Mucosa of descending colon (tissue), 3 donors: ENCODE results near the gene ARMC2. TPM values are rescaled to one million over a fixed set of nuclear protein-coding genes. Genes with fewer than 3 reads are reported as not detected.

ENCODE experiments used
- ATAC-seq: fragments of 200-7000 bp; cut with Tn5 transposase; one replicate; pipeline ENCODE4 v1.9.1; 2020; ENCODE audit warnings: mild to moderate bottlenecking, moderate library complexity
- DNase-seq, 3 donors: peaks; one replicate each; pipeline ENCODE4 v3.0.0-alpha.2; 2020
- H3K36me3 ChIP-seq: fragments of 200-600 bp; one replicate; pipeline ENCODE4 v1.8.0; 2021; ENCODE audit warnings: low read depth, mild to moderate bottlenecking
- H3K4me1 ChIP-seq: fragments of 200-600 bp; one replicate; pipeline ENCODE4 v1.8.0; 2021; ENCODE audit warnings: low read depth, mild to moderate bottlenecking
- H3K4me3 ChIP-seq: fragments of 200-600 bp; one replicate; pipeline ENCODE4 v1.8.0; 2021; ENCODE audit warnings: mild to moderate bottlenecking
- H3K9me3 ChIP-seq: fragments of 200-600 bp; one replicate; pipeline ENCODE4 v1.8.0; 2021; ENCODE audit warnings: mild to moderate bottlenecking
- intact Hi-C, 2 donors: fragments of 100-400 bp; cut with DNase I in 1 of 2; cut with micrococcal nuclease in 1 of 2; formaldehyde crosslinking; loops; one replicate each; pipeline versions ENCODE4 v1.11.0 to v1.11.1; 2022; cut with DNase I, micrococcal nuclease
- total RNA-seq, 3 donors: library from RNA; stranded (reverse); fragmentation: NEBNext Ultra II Directional in 2 of 3; extraction: Animal tissue kit (Norgen Biotek cat#: 25700) in 2 of 3; gene quantifications; one replicate each; pipeline versions ENCODE4 v1.2.1 to v1.2.4, GENCODE V29; 2021 to 2023
- TF ChIP-seq, protein P1 (sequence below): fragments of 200-600 bp; IDR thresholded peaks from one replicate; pipeline ENCODE4 v1.8.0; 2022; ENCODE audit warnings: antibody characterized with exemption, mild to moderate bottlenecking
- donor health status: DM: no; HTN: no; CAD: no; lungs with moderate emphysema.
- donor health status: DM: no; HTN: no; CAD: no.
- donor health status: DM: no; HTN: yes; CAD: no.

Gene ARMC2
- total RNA-seq, 3 donors from 2014 or later: 3.5 to 5.5 (median 4.8) TPM

DNA sequence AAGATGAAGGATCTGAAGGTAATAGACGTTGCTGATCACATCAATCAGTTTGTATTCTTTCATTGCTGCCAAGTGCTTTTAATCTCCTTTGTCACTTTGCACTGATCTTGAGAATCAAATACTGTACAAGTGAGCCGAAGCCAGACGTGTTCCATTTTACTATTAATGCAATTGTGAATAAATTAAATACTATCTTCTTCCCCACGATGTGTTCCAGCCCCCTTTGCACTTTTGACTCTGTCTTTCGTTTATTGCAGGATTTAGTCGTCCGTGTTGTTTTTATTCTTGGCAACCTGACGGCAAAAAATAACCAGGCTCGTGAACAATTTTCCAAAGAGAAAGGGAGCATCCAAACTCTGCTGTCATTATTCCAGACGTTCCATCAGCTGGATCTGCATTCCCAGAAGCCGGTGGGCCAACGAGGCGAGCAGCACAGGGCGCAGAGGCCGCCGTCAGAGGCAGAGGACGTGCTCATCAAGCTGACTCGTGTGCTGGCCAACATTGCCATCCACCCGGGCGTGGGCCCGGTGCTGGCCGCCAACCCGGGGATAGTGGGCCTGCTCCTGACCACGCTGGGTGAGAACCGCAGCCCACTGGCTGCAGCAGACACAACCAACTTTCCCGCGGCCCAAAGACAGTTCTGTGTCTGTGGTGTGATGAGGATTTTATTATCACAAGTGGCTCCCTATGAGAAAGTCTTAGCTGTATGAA lies 104.7 kb downstream of the ARMC2 start:
- TF ChIP-seq, protein P1, sequence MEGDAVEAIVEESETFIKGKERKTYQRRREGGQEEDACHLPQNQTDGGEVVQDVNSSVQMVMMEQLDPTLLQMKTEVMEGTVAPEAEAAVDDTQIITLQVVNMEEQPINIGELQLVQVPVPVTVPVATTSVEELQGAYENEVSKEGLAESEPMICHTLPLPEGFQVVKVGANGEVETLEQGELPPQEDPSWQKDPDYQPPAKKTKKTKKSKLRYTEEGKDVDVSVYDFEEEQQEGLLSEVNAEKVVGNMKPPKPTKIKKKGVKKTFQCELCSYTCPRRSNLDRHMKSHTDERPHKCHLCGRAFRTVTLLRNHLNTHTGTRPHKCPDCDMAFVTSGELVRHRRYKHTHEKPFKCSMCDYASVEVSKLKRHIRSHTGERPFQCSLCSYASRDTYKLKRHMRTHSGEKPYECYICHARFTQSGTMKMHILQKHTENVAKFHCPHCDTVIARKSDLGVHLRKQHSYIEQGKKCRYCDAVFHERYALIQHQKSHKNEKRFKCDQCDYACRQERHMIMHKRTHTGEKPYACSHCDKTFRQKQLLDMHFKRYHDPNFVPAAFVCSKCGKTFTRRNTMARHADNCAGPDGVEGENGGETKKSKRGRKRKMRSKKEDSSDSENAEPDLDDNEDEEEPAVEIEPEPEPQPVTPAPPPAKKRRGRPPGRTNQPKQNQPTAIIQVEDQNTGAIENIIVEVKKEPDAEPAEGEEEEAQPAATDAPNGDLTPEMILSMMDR: no peak
- DNase-seq: no peak
- no peak for ATAC-seq
- Histone ChIP-seq H3K36me3 (no peaks in the 10 kb centered on the region), H3K4me1 (no peaks in the 10 kb centered on the region), H3K9me3 (no peaks in the 10 kb centered on the region), H3K4me3 (no peak overlapping the region)
- intact Hi-C loops: no loop called here

DNA sequence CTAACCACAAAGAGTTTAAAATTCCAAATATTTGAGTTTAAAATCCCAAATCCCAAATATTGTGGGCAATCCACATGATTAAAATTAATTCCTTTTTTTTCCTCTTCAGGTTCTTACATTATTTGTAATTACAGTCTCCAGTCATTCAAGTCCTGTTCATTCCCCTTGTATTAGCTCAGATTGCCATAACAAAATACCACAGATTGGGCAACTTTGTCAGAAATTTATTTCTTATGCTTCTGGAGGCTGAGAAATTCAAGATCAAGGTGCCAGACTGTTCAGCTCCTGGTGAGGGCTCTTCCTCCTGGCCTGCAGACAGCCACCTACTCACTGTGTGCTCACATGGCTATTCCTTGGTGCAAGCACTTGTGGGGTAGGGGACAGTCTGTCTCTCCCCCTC lies 105.5 kb downstream of the ARMC2 start:
- Histone ChIP-seq H3K9me3 (no peaks in the 10 kb centered on the region), H3K4me3 (no peak overlapping the region), H3K36me3 (no peaks in the 10 kb centered on the region), H3K4me1 (no peaks in the 10 kb centered on the region)
- ATAC-seq: no peak
- intact Hi-C loops: no loop called here
- TF ChIP-seq, protein P1: no peak
- DNase-seq: no peak

DNA sequence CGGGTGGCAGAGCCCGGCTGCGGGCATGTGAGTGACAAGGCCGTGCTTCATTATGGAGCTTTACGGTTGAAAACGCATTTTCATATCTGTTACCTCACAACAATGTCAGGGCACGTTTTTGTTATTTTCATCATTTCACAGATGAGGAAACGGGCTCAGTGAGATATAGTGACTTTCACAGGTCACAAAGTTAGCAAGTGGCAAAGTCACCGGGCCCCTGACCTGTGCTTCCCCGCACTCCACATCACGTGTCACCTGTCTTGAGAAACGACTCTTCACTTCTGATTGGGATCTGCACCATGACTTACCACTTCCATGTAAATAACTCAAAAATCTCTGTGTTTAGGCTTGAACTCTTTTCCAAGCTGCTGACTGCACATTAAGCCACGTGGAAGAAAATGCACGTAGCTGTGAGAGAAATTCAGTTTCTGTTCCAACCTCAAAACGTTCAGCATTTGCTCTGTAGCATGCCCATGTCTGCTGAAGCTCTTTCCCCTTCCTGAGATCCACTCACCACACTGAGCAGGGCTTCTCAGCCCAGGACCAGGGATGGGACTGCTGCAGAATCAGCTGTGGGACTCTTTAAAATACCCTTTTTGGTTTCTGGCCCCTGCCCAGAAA lies 107.2 kb downstream of the ARMC2 start:
- H3K4me1 ChIP-seq: no peaks in the 10 kb centered on the region
- H3K36me3 ChIP-seq: no peaks in the 10 kb centered on the region
- DNase-seq: no peak
- H3K9me3 ChIP-seq: no peaks in the 10 kb centered on the region
- TF ChIP-seq, protein P1: no peak
- ATAC-seq: no peak
- intact Hi-C loops: no loop called here
- no peak overlapping the region for H3K4me3 ChIP-seq

DNA sequence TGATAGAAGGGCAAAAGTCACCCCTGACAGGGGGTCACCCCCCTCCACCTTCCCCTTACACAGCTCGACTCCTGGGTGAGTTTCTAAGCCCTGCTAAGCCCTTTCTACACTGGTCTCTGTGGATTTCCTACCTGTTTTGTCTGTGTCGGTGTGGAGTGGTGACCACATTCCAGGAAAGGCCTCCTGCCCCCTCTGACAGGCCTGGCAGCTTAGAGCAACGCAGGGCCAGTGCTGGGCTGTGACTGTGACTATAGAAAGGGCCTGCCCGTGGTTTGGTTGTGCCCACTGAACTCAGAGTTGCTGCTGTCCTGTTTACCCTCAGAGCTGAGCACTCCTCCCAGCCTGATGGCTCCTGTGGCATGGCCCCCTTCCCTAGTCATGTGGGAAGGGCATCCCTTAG lies 109.0 kb downstream of the ARMC2 start:
- DNase-seq (no peak), ATAC-seq (no peak)
- intact Hi-C loops: no loop called here
- Histone ChIP-seq H3K36me3 (no peaks in the 10 kb centered on the region), H3K4me3 (no peak overlapping the region), H3K9me3 (no peaks in the 10 kb centered on the region), H3K4me1 (no peaks in the 10 kb centered on the region)
- TF ChIP-seq, protein P1: no peak

DNA sequence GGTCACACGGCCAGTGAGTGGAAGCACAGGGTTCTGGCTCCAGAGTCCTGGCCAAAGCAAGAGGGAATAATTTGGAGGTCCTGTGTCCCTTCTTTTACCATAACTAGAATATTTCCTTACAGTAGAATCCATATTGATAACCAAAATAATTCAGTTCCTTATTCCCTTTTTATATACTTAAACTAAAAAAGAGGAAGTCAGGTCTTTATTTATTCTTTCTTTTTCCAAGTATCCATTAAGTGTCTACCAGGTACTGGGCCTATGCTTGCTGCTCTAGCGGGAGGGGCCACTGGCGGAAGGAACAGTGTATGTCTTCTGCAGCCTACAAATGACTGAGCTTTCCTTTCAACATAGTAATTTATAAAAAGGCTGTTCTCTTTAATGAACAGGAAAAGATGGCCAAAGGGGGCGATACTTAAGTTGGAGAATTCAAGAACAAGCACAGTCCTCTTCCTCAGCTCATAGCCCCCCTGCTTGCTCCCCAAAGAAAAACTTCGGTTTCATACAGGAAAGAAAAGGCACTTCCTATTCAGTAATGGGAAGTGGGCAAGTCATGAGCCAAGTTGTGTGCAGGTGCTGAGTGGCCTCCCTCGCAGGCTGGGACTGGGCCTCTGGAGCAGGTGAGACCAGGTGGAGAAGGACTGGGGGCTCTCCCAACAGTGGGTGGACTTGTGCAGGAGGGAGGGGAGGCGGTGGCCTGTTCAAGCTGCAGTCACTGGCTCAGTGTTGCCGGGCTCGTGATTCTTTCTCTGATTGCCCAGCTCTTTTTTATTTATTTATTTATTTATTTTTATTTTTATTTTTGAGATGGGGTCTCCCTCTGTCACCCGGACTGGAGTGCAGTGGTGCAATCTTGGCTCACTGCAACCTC lies 110.9 kb downstream of the ARMC2 start:
- H3K36me3 ChIP-seq: no peaks in the 10 kb centered on the region
- H3K9me3 ChIP-seq: no peaks in the 10 kb centered on the region
- ATAC-seq (peak; percentile 23), DNase-seq (no peak)
- TF ChIP-seq, protein P1: no peak
- no peaks in the 10 kb centered on the region for H3K4me1 ChIP-seq
- intact Hi-C loops: no loop called here
- H3K4me3 ChIP-seq: no peak overlapping the region
